Activated CD4-positive, alpha-beta T cell treated with anti-CD3 and anti-CD28 coated beads, Interleukin-2, amount 50 U/mL, for 16 hours (primary cell): Measurements from ENCODE around the gene MAP3K14.
"Not testable (repeated sequence)": the region's sequence is repeated elsewhere in the genome, so short reads cannot be mapped to it uniquely, and the experiment has no call there.

Source experiments
- DNase-seq: peaks from one replicate; pipeline ENCODE4 v3.0.0-alpha.2; 2020

MAP3K14 gene

GRCh38 chr17:45253879-45254278 lies 62.9 kb downstream of the MAP3K14 start:
- no peak for DNase-seq

DNA sequence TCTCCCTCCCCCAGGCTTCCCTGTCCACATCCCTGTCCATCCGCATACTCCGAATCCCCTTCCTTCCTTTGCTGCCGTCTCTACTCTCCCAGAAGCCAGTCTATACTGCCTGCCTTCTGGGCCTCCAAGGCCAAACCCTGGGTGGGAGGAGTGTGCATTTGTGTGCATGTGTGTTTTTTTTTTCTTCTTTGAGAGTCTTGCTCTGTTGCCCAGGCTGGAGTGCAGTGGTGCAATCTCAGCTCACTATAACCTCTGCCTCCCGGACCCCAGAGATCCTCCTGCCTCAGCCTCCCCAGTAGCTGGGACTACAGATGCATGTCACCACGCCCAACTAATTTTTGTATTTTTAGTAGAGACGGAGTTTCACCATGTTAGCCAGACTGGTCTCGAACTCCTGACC lies 63.6 kb downstream of the MAP3K14 start:
- DNase-seq, result not testable (repeated sequence)

DNA sequence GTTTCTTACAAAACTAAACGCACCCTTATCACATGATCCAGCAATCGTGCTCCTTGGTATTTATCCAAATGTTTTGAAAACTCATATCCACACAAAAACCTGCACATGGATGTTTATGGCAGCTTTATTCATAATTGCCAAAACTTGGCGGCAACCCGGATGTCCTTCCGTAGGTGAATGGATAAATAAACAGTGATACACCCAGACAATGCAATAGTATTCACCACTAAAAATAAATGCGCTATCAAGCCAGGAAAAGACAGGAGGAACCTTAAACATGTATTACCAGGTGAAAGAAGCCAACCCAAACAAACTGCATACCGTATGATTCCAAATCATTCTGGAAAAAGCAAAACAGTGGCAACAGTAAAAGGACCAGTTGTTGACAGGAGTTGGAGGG lies 64.9 kb downstream of the MAP3K14 start:
- DNase-seq, result no peak

DNA sequence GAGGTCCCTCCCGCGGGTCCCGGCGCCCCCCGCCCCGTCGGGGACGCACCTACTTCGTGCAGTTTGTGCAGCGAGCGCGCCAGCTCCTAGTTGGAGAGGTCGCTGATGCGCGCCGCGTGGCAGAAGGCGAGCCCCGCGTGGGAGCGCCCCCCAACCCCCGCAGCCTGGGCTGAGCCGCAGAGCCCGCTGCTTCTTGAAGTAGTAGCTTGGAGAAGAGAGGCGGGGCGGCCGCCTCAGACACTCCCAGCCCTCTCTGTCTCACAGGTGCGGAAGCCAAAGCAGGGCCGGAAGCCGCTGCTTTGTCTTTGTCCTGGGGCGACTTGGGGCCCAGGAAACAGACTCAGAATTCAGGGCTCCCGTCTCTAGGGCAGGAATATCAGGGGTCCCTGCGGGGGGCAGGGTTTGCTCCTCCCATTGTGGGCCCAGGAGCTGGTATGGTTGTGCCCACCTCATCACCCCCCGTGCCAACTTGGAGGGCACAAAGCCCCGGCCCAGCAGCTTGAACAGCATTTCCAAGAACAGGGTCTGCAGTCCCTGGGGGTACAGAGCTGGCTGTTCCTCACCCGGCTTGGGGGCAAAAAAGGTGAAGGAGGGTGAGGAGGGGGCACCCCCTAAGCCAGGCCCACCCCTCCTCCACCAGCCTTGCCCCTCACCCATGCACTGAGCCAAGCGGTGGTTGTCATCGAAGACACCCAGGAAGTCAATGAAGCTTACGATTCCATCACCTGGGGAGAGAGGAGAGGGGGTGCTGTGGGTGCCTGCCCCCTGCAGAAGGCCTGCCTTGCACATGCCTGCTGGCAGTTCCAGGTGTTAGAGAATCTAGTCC lies 68.5 kb downstream of the MAP3K14 start:
- DNase-seq, result peak; percentile 81

- peak; percentile 98 for DNase-seq
Measured at GRCh38 chr17:45247429-45248131, 69.2 kb downstream of the MAP3K14 start.

GRCh38 chr17:45246861-45247428 lies 69.9 kb downstream of the MAP3K14 start:
- peak; percentile 15 for DNase-seq

GRCh38 chr17:45246338-45246737 lies 70.5 kb downstream of the MAP3K14 start:
- DNase-seq, result no peak

- DNase-seq, result no peak
Measured at GRCh38 chr17:45244725-45245656, 71.8 kb downstream of the MAP3K14 start.

DNA sequence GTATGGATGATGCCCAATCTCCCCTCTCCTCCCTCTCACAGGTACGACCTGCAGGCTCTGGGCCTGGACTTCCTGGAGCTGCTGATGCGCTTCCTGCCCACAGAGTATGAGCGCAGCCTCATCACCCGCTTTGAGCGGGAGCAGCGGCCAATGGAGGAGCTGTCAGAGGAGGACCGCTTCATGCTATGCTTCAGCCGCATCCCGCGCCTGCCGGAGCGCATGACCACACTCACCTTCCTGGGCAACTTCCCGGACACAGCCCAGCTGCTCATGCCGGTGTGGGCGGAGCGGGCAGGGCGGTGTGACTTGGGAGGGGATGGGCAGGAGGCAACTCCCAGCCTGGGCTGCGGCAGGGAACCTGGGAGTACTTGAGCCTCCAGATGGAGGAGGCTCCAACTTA lies 73.1 kb downstream of the MAP3K14 start:
- no peak for DNase-seq

GRCh38 chr17:45242029-45242414 lies 74.8 kb downstream of the MAP3K14 start:
- no peak for DNase-seq

DNA sequence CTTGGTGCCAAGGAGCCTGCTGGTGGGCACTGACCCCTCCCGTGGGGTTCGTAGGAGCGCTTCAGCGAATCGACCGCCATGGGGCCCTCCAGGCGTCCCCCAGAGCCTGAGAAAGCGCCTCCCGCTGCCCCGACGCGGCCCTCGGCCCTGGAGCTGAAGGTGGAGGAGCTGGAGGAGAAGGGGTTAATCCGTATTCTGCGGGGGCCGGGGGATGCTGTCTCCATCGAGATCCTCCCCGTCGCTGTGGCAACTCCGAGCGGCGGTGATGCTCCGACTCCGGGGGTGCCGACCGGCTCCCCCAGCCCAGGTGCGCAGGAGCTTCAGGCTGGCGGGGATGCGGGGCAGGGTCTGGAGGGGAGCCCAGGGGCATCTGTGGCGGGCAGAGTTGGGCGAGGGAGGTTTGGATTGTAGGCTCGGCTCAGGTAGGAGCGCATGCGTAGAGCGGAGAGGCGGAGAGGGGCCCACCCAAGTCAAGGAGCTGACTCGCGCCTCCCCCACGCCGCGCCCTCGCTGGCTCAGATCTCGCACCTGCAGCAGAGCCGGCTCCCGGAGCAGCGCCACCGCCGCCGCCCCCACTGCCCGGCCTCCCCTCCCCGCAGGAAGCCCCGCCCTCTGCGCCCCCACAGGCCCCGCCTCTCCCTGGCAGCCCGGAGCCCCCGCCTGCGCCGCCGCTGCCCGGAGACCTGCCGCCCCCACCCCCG lies 75.3 kb downstream of the MAP3K14 start:
- no peak for DNase-seq

DNA sequence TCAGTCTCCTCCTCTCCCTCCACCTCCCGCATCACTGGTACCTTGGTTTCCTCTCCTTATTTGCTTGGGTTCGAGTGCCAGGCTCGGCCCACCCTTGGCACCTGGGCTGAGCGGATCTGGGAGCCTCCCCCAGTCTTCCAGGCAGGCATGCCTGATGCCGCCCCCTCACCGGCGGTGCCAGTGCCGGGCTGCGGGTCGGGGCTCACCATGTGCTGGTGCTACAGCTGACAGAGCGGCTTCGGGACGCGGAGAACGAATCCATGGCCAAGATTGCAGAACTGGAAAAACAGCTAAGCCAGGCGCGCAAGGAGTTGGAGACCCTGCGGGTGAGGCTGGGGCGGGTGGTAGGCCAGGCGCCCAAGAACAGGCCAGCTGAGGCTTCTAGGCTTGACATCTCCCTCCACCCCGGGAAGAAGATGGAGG lies 75.9 kb downstream of the MAP3K14 start:
- DNase-seq, result no peak

- DNase-seq, result no peak
Measured at GRCh38 chr17:45238155-45238774, 78.6 kb downstream of the MAP3K14 start.

DNA sequence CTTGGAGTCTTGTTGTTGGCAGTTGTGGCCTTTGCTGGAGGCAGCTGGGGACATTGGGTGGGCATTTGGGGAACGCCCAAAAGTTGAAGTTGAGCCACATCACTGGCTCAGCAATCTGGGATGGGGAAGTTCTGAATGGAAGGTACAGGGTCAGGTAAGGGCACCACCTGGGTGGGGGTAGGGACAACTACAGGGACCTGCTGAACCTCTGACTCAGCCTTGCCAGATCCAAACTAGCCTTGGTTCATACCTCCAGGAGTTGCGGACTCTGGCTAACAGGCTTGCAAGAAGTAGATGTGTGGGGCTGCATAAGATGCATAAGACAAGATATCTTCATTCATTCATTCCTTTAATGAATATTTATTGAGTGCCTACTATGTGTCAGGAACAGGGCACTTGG lies 79.1 kb downstream of the MAP3K14 start:
- DNase-seq, result no peak

DNA sequence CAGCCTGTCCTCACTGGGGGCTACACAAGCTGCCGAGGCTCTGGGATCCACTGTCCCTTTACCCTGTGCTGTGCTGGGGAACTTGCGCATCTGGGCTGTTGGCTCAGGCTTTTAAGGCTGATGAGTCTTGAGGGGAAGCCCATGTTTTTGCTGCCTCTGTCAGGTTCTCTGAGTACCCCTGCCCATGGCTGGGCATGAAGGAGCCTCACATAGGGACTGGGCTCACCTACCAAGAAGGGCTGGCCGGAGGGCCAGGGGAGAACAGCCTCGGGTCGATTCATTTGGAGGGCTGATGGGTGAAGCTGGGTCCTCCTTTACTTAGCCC lies 80.6 kb downstream of the MAP3K14 start:
- DNase-seq, result no peak

GRCh38 chr17:45235416-45236281 lies 81.2 kb downstream of the MAP3K14 start:
- peak; percentile 72 for DNase-seq

DNA sequence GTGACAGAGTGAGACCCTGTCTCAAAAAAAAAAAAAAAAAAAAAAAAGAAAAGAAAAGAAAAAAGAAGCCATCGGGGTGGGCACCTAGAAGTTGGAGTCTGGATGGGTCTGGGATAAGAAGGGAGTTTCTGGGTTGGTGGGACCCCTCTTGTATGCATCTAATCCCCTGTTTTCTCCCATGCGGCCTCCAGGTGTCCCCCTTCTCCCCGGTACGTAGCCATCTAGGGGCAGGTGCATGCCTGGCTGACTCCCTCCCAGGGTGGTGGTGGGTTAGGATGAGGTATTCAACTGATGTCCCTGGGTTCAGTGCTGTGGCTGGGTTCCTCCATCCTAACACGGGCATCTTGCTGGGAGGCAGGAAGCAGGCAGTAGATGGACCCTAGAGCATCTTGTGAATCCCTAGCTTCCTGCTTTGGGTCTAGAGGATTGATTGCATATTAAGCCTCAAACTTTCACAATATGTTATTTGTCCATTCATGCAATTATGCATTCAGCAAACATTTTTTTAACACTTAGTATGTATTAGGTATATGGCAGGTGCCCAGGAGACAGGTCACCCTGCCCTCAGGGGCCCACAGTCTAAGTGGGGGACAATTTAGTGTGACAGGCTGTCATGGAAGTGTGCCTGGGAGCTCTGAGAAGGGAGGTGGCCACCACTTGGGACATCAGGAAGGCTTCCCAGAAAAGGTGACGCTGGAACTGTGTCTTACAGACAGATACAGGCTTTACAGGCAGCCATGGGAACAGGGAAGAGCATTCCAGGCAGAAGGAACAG lies 82.0 kb downstream of the MAP3K14 start:
- peak; percentile 38 for DNase-seq

GRCh38 chr17:45233423-45233924 lies 83.3 kb downstream of the MAP3K14 start:
- DNase-seq, result no peak

GRCh38 chr17:45232514-45233422 lies 84.1 kb downstream of the MAP3K14 start:
- no peak for DNase-seq
